Testis (tissue), 3 donors: ENCODE measurements around the gene A4GNT. TPM values are rescaled to one million over a fixed set of nuclear protein-coding genes. Genes with fewer than 3 reads are reported as not detected.
"Not testable (repeated sequence)": the region's sequence is repeated elsewhere in the genome, so short reads cannot be mapped to it uniquely, and the experiment has no call there.

Source experiments
- DNase-seq: peaks from one replicate; pipeline ENCODE4 v3.0.0-alpha.2; 2019
- H3K27ac ChIP-seq, 2 donors: fragments of 200-600 bp; sonication (generic); one replicate each; pipeline ENCODE4 v1.5.1; 2019
- H3K27me3 ChIP-seq: fragments of 200-600 bp; sonication (generic); one replicate; pipeline ENCODE4 v1.5.1; 2019
- H3K36me3 ChIP-seq: fragments of 200-600 bp; sonication (generic); one replicate; pipeline ENCODE4 v1.5.1; 2017; ENCODE audit warnings: low read depth; ENCODE audit errors: missing control alignments
- H3K4me1 ChIP-seq: fragments of 200-600 bp; sonication (generic); one replicate; pipeline ENCODE4 v1.5.1; 2019
- H3K4me3 ChIP-seq, 2 donors: fragments of 200-600 bp; sonication (generic); one replicate each; pipeline ENCODE4 v1.5.1; 2017 to 2019
- H3K9me3 ChIP-seq: fragments of 200-600 bp; sonication (generic); one replicate; pipeline ENCODE4 v1.5.1; 2017
- POLR2A ChIP-seq: fragments of 450-650 bp; IDR thresholded peaks from one replicate; pipeline ENCODE4 v1.6.1; 2017; ENCODE audit warnings: antibody characterized with exemption, mild to moderate bottlenecking, moderate library complexity
- WGBS, 2 donors: methylation state at CpG; one replicate each; pipeline ENCODE4 v1.1.5; 2018; 5-methylcytosine and 5-hydroxymethylcytosine counted together
- intact Hi-C: fragments of 100-400 bp; cut with DNase I; formaldehyde crosslinking; loops from one replicate; pipeline ENCODE4 v1.15.1; 2023; ENCODE audit warnings: low total_unique reads
- polyA plus RNA-seq: library from polyadenylated mRNA; stranded (reverse); fragments of 350-450 nt; fragmentation: Illumina TruSeq; extraction: RNeasy Lipid Tissue Mini Kit (QIAGEN cat#74804); gene quantifications from one replicate; pipeline ENCODE4 v1.2.3, GENCODE V29; 2014; ENCODE audit warnings: low read depth, low replicate concordance; ENCODE audit not compliant: insufficient read depth
- total RNA-seq, 2 donors: library from RNA; depleted of rRNA; stranded (reverse); fragments of >200 nt; gene quantifications; one replicate each; pipeline ENCODE4 v1.2.3, GENCODE V29; 2016
- TF ChIP-seq, protein P1 (sequence below), 3 experiments: fragments of 450-650 bp in 2 of 3; fragments of 200-600 bp in 1 of 3; sonication (generic) in 1 of 3; IDR thresholded peaks; one replicate each; pipeline ENCODE4 v1.5.1; 2016 to 2019; ENCODE audit warnings: antibody characterized with exemption in 3 of 3, mild to moderate bottlenecking in 2 of 3, moderate library complexity in 1 of 3

Gene A4GNT
- total and polyA plus RNA-seq, 3 donors from 2014 or later: not detected

DNA sequence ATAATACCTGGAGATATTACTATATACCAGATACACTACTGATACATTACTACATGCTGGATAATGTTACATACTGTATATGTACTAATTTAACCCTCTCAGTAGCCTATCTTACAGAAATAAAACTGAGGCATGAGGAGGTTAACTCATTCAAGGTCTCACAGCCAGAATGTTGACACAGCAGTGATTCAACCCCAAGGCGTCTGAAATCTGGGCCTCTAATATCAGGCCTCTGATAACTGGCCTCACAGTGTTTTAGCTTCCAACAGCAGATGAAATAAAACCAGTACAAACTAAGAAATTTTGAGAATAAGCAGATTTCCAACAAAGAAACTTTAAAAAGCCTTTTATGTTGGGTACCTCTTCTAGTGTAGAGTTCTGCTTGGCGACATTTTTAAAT is 40.2 kb downstream of the A4GNT start:
- H3K36me3 ChIP-seq: no peaks in the 10 kb centered on the region
- intact Hi-C loops: no loop called here
- H3K27me3 ChIP-seq: no peaks in the 10 kb centered on the region
- no peak overlapping the region for H3K27ac ChIP-seq
- no peaks in the 10 kb centered on the region for H3K4me1 ChIP-seq
- TF ChIP-seq, protein P1, sequence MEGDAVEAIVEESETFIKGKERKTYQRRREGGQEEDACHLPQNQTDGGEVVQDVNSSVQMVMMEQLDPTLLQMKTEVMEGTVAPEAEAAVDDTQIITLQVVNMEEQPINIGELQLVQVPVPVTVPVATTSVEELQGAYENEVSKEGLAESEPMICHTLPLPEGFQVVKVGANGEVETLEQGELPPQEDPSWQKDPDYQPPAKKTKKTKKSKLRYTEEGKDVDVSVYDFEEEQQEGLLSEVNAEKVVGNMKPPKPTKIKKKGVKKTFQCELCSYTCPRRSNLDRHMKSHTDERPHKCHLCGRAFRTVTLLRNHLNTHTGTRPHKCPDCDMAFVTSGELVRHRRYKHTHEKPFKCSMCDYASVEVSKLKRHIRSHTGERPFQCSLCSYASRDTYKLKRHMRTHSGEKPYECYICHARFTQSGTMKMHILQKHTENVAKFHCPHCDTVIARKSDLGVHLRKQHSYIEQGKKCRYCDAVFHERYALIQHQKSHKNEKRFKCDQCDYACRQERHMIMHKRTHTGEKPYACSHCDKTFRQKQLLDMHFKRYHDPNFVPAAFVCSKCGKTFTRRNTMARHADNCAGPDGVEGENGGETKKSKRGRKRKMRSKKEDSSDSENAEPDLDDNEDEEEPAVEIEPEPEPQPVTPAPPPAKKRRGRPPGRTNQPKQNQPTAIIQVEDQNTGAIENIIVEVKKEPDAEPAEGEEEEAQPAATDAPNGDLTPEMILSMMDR (IDR thresholded peaks at IDR 0.05): no peak
- no peak for TF ChIP-seq POLR2A
- H3K4me3 ChIP-seq: no peak overlapping the region
- DNase-seq: no peak
- H3K9me3 ChIP-seq: no peaks in the 10 kb centered on the region
- 87 to 89% methylated on average over 2 of the region's 2 CpGs for WGBS, 2 donors

DNA sequence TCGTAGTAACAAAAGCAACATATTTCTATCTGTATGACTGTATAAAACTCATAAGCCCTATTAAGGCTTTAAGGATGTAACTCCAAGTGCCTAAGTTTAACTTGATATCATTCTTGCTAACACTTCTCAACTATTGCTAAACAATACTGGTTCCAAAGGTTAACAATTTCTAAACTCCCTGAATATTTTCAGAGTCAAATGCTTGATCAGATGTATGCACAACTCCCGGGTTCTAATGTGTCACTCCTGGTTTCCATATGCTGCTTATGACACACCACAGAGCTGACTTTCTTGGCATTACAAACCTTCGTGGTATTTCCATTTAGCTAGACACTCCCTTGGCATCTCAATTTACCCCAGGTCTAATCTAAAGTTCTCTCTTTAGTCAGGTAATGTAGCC is 43.1 kb downstream of the A4GNT start:
- H3K4me1 ChIP-seq: no peaks in the 10 kb centered on the region
- no peaks in the 10 kb centered on the region for H3K9me3 ChIP-seq
- 88 to 93% methylated on average over 3 of the region's 3 CpGs for WGBS, 2 donors
- no peak for DNase-seq
- no peak overlapping the region for H3K27ac ChIP-seq
- no peaks in the 10 kb centered on the region for H3K27me3 ChIP-seq
- no peak overlapping the region for H3K4me3 ChIP-seq
- intact Hi-C loops: no loop called here
- no peaks in the 10 kb centered on the region for H3K36me3 ChIP-seq
- TF ChIP-seq, protein P1 (IDR thresholded peaks at IDR 0.05): no peak
- no peak for TF ChIP-seq POLR2A

DNA sequence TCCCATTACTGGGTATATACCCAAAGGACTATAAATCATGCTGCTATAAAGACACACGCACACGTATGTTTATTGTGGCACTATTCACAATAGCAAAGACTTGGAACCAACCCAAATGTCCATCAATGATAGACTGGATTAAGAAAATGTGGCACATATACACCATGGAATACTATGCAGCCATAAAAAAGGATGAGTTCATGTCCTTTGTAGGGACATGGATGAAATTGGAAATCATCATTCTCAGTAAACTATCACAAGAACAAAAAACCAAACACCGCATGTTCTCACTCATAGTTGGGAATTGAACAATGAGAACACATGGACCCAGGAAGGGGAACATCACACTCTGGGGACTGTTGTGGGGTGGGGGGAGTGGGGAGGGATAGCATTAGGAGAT is 46.4 kb downstream of the A4GNT start:
- intact Hi-C loops: not testable (repeated sequence)

DNA sequence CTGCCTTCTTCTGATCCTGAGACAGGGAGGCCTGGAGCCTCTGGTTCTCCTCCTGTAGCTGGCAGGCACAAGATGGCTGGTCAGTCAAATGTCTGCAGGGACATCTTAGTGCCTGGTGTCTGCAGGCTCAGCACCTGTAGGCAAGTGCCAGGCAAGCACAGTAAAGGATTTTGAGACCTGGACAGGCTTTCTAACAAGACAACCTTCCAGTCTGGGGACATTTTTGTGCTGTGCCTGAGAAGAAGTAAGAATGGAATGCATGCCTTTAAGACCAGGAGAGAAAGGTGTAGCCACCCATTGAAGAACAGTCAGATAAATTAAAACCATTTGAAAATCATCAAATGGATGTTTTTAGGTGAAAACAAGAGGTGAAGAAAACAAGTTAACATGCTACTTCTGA is 48.0 kb downstream of the A4GNT start:
- no peak for TF ChIP-seq POLR2A
- TF ChIP-seq, protein P1 (IDR thresholded peaks at IDR 0.05): no peak
- Histone ChIP-seq H3K27ac (no peak overlapping the region), H3K36me3 (no peaks in the 10 kb centered on the region), H3K27me3 (no peaks in the 10 kb centered on the region), H3K9me3 (no peaks in the 10 kb centered on the region), H3K4me3 (no peak overlapping the region), H3K4me1 (no peaks in the 10 kb centered on the region)
- intact Hi-C loops: no loop called here
- no peak for DNase-seq

More for the DNA sequence above, 46.4 kb downstream of the A4GNT start:
- not testable (repeated sequence) for H3K4me1 ChIP-seq, H3K27me3 ChIP-seq, H3K4me3 ChIP-seq, H3K36me3 ChIP-seq, H3K27ac ChIP-seq, DNase-seq, H3K9me3 ChIP-seq
- WGBS, 2 donors: 100% methylated on average over 1 of the region's 3 CpGs

DNA sequence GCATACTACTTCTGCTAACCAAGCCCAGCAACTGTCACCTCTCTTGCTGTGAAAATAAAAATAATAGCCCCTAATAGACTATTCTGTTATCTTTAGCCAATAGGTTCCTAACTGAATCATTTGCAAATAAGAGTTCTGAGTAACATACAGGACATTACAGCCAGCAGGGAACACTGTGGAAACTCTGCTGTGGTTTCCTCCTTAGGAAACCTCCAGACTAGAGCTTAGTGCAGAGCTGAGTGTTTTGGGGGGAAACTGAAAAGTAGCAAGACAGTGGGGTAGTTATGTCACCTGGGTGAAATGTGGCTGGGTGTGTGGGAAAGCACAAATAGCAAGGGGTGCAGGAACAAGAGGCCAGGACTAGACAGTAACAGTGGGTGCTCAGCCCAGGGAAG is 49.2 kb downstream of the A4GNT start:
- Histone ChIP-seq H3K27me3 (no peaks in the 10 kb centered on the region), H3K36me3 (no peaks in the 10 kb centered on the region), H3K4me3 (no peak overlapping the region), H3K9me3 (no peaks in the 10 kb centered on the region), H3K4me1 (no peaks in the 10 kb centered on the region), H3K27ac (no peak overlapping the region)
- no peak for DNase-seq
- intact Hi-C loops: no loop called here
- TF ChIP-seq, protein P1 (IDR thresholded peaks at IDR 0.05): no peak
- no peak for TF ChIP-seq POLR2A
